Esophagus (tissue), 2 donors: ENCODE data around the gene WDR17. TPM values are rescaled to one million over a fixed set of nuclear protein-coding genes. Genes with fewer than 3 reads are reported as not detected.

Experiments used
- H3K27ac ChIP-seq, 2 donors: one replicate each; pipeline ENCODE4 v1.5.1; 2013; ENCODE audit warnings: low read depth in 2 of 2, mild to moderate bottlenecking in 2 of 2, inconsistent platforms in 1 of 2, low read length in 1 of 2, moderate library complexity in 1 of 2
- H3K27me3 ChIP-seq, 2 donors: one replicate each; pipeline ENCODE4 v1.6.1; 2013; ENCODE audit warnings: low read length in 2 of 2, control low read depth in 1 of 2, mild to moderate bottlenecking in 1 of 2; ENCODE audit not compliant: insufficient read depth in 2 of 2, control insufficient read depth in 1 of 2
- H3K36me3 ChIP-seq, 2 donors: one replicate each; pipeline ENCODE4 v1.6.1; 2013; ENCODE audit warnings: low read length in 1 of 2; ENCODE audit not compliant: control insufficient read depth in 2 of 2, insufficient read depth in 2 of 2
- H3K4me1 ChIP-seq, 2 donors: one replicate each; pipeline ENCODE4 v1.6.1; 2013; ENCODE audit warnings: low read length in 1 of 2; ENCODE audit not compliant: control insufficient read depth in 2 of 2, insufficient read depth in 2 of 2
- H3K4me3 ChIP-seq, 2 donors: one replicate each; pipeline ENCODE4 v1.5.1; 2013; ENCODE audit warnings: low read length in 2 of 2, mild to moderate bottlenecking in 2 of 2, low read depth in 1 of 2, moderate library complexity in 1 of 2
- H3K9me3 ChIP-seq, 2 donors: one replicate each; pipeline ENCODE4 v1.6.1; 2013; ENCODE audit warnings: mild to moderate bottlenecking in 2 of 2, low read depth in 1 of 2, low read length in 1 of 2, moderate library complexity in 1 of 2; ENCODE audit not compliant: control insufficient read depth in 2 of 2, insufficient read depth in 1 of 2
- WGBS, 2 donors: extraction: QIAGEN DNeasy Blood & Tissue Kit; methylation state at CpG; one replicate each; pipeline ENCODE4 v1.1.7; 2013; 5-methylcytosine and 5-hydroxymethylcytosine counted together
- polyA plus RNA-seq, 2 donors: library from polyadenylated mRNA; stranded (reverse); fragments of 200-250 nt; gene quantifications; one replicate each; pipeline ENCODE4 v1.2.3, GENCODE V29; 2013
- donor health status: healthy with polysubstance abuse.
- donor health status: Bipolar disorder and iron deficiency.

The WDR17 gene
- polyA plus RNA-seq, 2 donors: 0.20 to 0.22 TPM

- Histone ChIP-seq H3K36me3 (no peaks in the 10 kb centered on the region), H3K4me1 (no peaks in the 10 kb centered on the region), H3K27me3 (no peaks in the 10 kb centered on the region), H3K9me3 (no peaks in the 10 kb centered on the region), H3K27ac (no peak overlapping the region), H3K4me3 (no peak overlapping the region)
- WGBS, 2 donors: 55 to 64% methylated on average over 2 of the region's 2 CpGs
Observed at GRCh38 chr4:176186067-176186466, 120.4 kb downstream of the WDR17 start.

DNA sequence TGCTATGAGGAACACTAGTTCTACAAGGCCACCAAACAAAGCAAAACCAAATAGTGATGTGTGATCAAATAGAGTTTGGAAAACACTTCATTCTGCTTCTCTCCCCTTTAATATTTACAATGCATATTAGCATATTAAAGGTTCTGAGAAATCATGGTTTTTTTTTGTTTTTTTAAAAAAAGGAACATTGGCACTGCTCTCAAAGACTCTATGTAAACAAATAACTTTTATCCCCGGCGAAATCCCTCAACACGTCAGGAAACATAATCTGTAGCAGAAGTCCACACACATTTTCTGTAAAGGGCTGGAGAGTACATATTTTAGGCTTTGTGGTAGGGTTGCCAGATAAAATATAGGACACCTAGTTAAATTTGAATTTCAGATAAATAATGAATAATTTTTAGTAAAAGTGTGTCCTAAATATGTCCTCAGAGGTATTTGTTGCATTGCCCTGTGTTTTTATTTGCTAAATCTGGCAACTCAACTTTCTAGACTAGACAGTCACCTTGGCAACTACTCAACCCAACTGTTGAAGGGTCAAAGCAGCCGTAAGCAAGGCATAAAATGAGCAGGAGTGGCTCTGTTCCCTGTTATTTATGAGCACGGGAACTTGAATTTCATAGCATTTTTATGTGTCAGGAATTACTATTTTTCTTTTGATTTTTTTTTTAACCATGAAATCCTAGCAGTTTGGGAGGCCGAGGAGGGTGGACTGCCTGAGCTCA is 121.2 kb downstream of the WDR17 start:
- WGBS, 2 donors: 52 to 54% methylated on average over 6 of the region's 6 CpGs
- H3K27ac ChIP-seq: no peak overlapping the region
- no peaks in the 10 kb centered on the region for H3K36me3 ChIP-seq
- H3K9me3 ChIP-seq: no peaks in the 10 kb centered on the region
- no peak overlapping the region for H3K4me3 ChIP-seq
- no peaks in the 10 kb centered on the region for H3K4me1 ChIP-seq
- H3K27me3 ChIP-seq: no peaks in the 10 kb centered on the region

DNA sequence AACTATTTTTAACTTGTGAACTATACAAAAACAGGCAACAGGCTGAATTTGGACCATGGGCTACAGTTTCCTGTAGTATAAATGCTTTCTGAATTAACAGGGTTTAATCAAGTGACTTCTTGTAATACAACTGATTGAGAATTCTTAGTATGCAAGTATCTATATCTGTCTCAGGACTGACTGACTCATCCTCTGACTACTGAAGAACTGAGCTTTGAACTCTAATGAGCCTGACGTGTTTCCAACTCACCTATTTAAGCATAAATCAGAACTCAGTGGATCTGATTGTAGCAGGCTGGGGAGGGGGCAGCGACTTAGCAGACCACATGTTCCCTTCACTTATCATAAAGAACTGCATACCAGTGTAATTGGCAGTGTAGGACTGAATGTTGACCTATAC is 122.0 kb downstream of the WDR17 start:
- WGBS, 2 donors: 67 to 73% methylated on average over 2 of the region's 2 CpGs
- Histone ChIP-seq H3K27ac (no peak overlapping the region), H3K27me3 (no peaks in the 10 kb centered on the region), H3K4me3 (no peak overlapping the region), H3K4me1 (no peaks in the 10 kb centered on the region), H3K9me3 (no peaks in the 10 kb centered on the region), H3K36me3 (no peaks in the 10 kb centered on the region)

- no peaks in the 10 kb centered on the region for H3K27me3 ChIP-seq
- no peaks in the 10 kb centered on the region for H3K9me3 ChIP-seq
- H3K36me3 ChIP-seq: no peaks in the 10 kb centered on the region
- no peaks in the 10 kb centered on the region for H3K4me1 ChIP-seq
- no peak overlapping the region for H3K4me3 ChIP-seq
- H3K27ac ChIP-seq: no peak overlapping the region
Observed at GRCh38 chr4:176188654-176189053, 123.0 kb downstream of the WDR17 start.

DNA sequence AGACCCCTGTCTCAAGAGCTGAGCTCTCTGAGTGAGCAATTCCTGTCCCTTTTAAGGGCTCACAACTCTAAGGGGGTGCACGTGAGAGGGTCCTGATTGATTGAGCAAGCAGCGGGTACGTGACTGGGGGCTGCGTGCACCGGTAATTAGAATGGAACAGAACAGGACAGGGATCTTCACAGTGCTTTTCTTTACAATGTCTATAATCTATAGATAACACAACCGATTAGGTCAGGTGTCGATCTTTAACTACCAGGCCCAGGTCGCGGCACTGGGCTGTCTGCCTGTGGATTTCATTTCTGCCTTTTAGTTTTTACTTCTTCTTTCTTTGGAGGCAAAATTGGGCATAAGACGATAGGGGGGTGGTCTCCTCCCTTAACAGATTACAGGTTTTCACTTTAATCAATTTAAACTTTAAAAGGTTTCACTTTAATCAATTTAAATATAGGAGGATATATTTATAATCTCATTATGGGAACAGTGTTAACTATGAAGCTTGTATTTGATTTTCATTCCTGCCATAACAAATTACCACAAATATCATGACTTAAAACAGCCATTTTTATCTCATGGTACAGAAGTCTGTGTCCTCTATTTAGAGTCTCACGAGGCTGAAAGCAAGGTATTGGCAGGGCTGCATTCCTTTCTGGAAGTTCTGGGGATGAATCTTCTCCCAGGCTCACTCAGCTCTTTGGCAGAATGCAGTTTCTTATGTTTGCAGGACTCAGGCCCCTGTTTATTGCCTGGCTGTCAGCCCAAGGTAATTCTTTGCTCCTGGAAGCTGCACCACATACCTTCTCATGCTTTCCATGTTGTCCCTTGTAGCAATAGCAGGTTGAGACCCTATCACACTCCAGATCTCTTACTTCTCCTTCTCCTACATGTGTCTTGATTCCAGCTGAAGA is 124.5 kb downstream of the WDR17 start:
- Histone ChIP-seq H3K27ac (no peak overlapping the region), H3K27me3 (no peaks in the 10 kb centered on the region), H3K4me3 (no peak overlapping the region), H3K4me1 (no peaks in the 10 kb centered on the region), H3K9me3 (no peaks in the 10 kb centered on the region), H3K36me3 (no peaks in the 10 kb centered on the region)
- WGBS, 2 donors: 74 to 78% methylated on average over 11 of the region's 11 CpGs

DNA sequence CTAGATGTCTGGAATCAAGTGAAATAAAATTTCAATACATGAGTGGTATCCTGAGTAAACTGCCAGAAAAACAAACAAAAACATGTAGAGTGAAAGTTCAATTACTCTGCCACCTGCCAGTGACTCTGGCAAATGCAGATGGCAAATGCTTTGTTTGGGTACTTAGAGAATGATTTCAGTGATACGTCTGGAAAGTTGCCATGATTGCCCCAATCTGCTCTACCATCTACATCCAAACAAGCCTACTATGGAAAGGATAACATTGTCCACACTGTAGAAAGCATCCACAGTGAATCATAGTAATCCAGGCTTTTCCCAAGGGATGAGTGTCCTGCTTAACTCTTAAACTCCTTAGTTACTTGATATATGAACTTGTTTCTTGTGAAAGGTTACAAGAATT is 126.3 kb downstream of the WDR17 start:
- no peak overlapping the region for H3K27ac ChIP-seq
- no peak overlapping the region for H3K4me3 ChIP-seq
- no peaks in the 10 kb centered on the region for H3K9me3 ChIP-seq
- H3K4me1 ChIP-seq: no peaks in the 10 kb centered on the region
- 23 to 34% methylated on average over 1 of the region's 1 CpG for WGBS, 2 donors
- no peaks in the 10 kb centered on the region for H3K27me3 ChIP-seq
- no peaks in the 10 kb centered on the region for H3K36me3 ChIP-seq

DNA sequence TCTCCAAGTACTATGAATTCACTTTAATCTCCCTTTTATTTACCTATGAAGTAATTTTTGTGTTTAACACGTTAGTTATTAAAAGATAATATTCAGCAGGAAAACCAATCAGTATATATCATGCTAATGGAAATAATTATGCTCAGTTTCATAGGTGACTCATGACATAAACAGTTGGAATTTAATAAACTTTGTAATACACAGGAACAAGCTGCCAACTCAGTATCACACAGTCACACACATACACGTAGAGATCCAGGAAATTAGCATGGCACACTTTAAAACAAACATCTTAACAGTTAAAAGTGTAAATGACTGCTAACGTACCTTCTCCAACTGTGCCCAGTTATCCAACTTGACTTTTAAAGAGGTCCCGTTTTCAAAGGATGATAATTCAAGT is 127.5 kb downstream of the WDR17 start:
- no peak overlapping the region for H3K4me3 ChIP-seq
- no peak overlapping the region for H3K27ac ChIP-seq
- no peaks in the 10 kb centered on the region for H3K9me3 ChIP-seq
- H3K36me3 ChIP-seq: no peaks in the 10 kb centered on the region
- H3K4me1 ChIP-seq: no peaks in the 10 kb centered on the region
- WGBS, 2 donors: 18 to 19% methylated on average over 4 of the region's 4 CpGs
- H3K27me3 ChIP-seq: no peaks in the 10 kb centered on the region

DNA sequence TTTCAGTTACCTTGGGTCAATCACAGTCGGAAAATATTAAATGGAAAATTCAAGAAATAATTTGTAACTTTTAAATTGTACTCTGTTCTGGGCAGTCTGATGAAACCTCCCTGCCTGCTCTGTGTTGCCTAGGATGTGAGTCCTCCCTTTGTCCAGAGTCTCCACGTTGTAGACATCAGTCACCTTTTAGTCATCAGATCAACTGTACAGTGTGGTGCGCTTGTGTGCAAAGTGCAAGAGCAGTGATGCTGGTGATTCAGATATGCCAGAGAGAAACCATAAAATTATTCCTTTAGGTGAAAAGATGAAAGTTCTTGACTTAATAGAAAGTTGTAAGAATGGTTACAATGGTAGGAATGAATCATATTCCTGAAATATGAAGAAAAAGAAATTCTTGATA is 128.3 kb downstream of the WDR17 start:
- H3K9me3 ChIP-seq: no peaks in the 10 kb centered on the region
- H3K4me3 ChIP-seq: no peak overlapping the region
- no peaks in the 10 kb centered on the region for H3K4me1 ChIP-seq
- H3K36me3 ChIP-seq: no peaks in the 10 kb centered on the region
- H3K27ac ChIP-seq: no peak overlapping the region
- no peaks in the 10 kb centered on the region for H3K27me3 ChIP-seq
- 60 to 69% methylated on average over 3 of the region's 3 CpGs for WGBS, 2 donors

GRCh38 chr4:176195184-176195978 is 129.7 kb downstream of the WDR17 start, which contains the start of gene SPATA4:
TSS of gene SPATA4 (minus strand) at chr4:176195585. CDS start at chr4:176195562, 23 bp downstream.
- H3K4me3 ChIP-seq: peak within 1 kb of the TSS; percentile 65 to 69
- H3K36me3 ChIP-seq: no peaks in the 10 kb centered on the region
- H3K4me1 ChIP-seq: no peaks in the 10 kb centered on the region
- no peaks in the 10 kb centered on the region for H3K9me3 ChIP-seq
- 1% methylated on average over 43 to 45 of the region's 45 CpGs for WGBS, 2 donors
- peak within 1 kb of the TSS; percentile 35 to 81 for H3K27ac ChIP-seq
- no peaks in the 10 kb centered on the region for H3K27me3 ChIP-seq
